DND-41 (cell line): ENCODE results near the gene SLIT1.
"Not testable (repeated sequence)": the region's sequence is repeated elsewhere in the genome, so short reads cannot be mapped to it uniquely, and the experiment has no call there.

Source experiments
- ATAC-seq: fragments of 200-7000 bp; cut with Tn5 transposase; 3 replicates; pipeline ENCODE4 v1.9.1; 2021; ENCODE audit warnings: low read depth; ENCODE audit not compliant: insufficient read depth
- DNase-seq: peaks from one replicate; pipeline ENCODE4 v3.0.0-alpha.2; 2020
- H2AFZ ChIP-seq: 2 replicates; pipeline ENCODE4 v1.6.0; 2012; ENCODE audit warnings: low read depth, low read length
- H3K27ac ChIP-seq: 2 replicates; pipeline ENCODE4 v1.5.1; 2012; ENCODE audit warnings: low read length, inconsistent platforms
- H3K27me3 ChIP-seq: fragments of 200-600 bp; sonication (generic); 2 replicates; pipeline ENCODE4 v1.6.0; 2012; ENCODE audit warnings: low read length, mild to moderate bottlenecking, inconsistent platforms; ENCODE audit not compliant: insufficient read depth, poor library complexity
- H3K36me3 ChIP-seq: 2 replicates; pipeline ENCODE4 v1.5.1; 2012; ENCODE audit warnings: low read length, inconsistent platforms; ENCODE audit not compliant: insufficient read depth
- H3K4me1 ChIP-seq: 2 replicates; pipeline ENCODE4 v1.5.1; 2012; ENCODE audit warnings: mild to moderate bottlenecking, low read length; ENCODE audit not compliant: insufficient read depth
- H3K4me2 ChIP-seq: 2 replicates; pipeline ENCODE4 v1.6.0; 2012; ENCODE audit warnings: mild to moderate bottlenecking, moderate library complexity, low read length, inconsistent platforms; ENCODE audit not compliant: insufficient read depth
- H3K4me3 ChIP-seq, 2 experiments: fragments of 200-600 bp in 1 of 2; shearing (Covaris generic) in 1 of 2; 2 replicates each; pipeline ENCODE4 v1.5.1; 2012 to 2016; ENCODE audit warnings: inconsistent platforms in 2 of 2, low read length in 2 of 2, mild to moderate bottlenecking in 2 of 2, low read depth in 1 of 2, moderate library complexity in 1 of 2
- H3K79me2 ChIP-seq: 2 replicates; pipeline ENCODE4 v1.6.0; 2012; ENCODE audit warnings: low read length, inconsistent platforms; ENCODE audit not compliant: insufficient read depth
- H3K9ac ChIP-seq: 2 replicates; pipeline ENCODE4 v1.6.0; 2012; ENCODE audit warnings: low read depth, mild to moderate bottlenecking, inconsistent platforms, low read length, moderate library complexity
- H3K9me3 ChIP-seq: 2 replicates; pipeline ENCODE4 v1.5.1; 2012; ENCODE audit warnings: low read length, moderate library complexity, mild to moderate bottlenecking, inconsistent platforms; ENCODE audit not compliant: insufficient read depth, severe bottlenecking
- H4K20me1 ChIP-seq: 2 replicates; pipeline ENCODE4 v1.6.0; 2012; ENCODE audit warnings: low read length; ENCODE audit not compliant: insufficient read depth
- EZH2 ChIP-seq: IDR thresholded peaks from 3 replicates; pipeline ENCODE4 v1.6.1; 2012; ENCODE audit warnings: borderline replicate concordance, low read depth, mild to moderate bottlenecking, moderate library complexity, low read length, inconsistent platforms; ENCODE audit not compliant: severe bottlenecking
- TF ChIP-seq, protein P1 (sequence below): IDR thresholded peaks from 2 replicates; pipeline ENCODE4 v1.5.1; 2012; ENCODE audit warnings: borderline replicate concordance, low read length, moderate library complexity, mild to moderate bottlenecking; ENCODE audit not compliant: poor library complexity, severe bottlenecking; ENCODE audit errors: extremely low read depth

SLIT1 gene

DNA sequence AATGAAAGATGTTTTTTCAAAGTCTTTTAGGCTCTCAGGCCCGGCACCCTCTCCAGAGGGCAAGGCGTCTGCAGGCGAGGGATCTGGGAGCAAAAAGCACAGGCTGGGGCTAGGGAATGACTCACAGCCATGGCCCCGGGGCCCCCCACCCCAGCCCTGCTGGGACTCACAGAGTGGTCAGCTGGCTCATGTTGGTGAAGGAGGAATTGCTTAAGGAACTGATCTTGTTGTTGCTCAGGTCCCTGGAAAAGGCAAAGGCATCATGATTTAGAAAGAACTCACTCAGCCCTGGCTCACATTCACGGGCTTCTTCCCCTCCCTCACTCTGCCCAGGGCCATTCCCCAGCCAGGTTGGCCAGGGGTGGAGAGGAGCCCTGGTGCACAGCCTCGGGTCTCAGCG lies 151.5 kb downstream of the SLIT1 start:
- Histone ChIP-seq H3K9me3 (no peaks in the 10 kb centered on the region), H3K27me3 (peaks cover 3% of the 10 kb centered on the region), H3K4me1 (no peaks in the 10 kb centered on the region), H3K36me3 (no peaks in the 10 kb centered on the region), H2AFZ (no peak overlapping the region), H3K27ac (no peak overlapping the region), H3K79me2 (no peaks in the 10 kb centered on the region), H3K9ac (no peak overlapping the region), H3K4me2 (no peak overlapping the region), H3K4me3 (no peak overlapping the region), H4K20me1 (no peaks in the 10 kb centered on the region)
- DNase-seq (no peak), ATAC-seq (no peak)
- TF ChIP-seq, protein P1, sequence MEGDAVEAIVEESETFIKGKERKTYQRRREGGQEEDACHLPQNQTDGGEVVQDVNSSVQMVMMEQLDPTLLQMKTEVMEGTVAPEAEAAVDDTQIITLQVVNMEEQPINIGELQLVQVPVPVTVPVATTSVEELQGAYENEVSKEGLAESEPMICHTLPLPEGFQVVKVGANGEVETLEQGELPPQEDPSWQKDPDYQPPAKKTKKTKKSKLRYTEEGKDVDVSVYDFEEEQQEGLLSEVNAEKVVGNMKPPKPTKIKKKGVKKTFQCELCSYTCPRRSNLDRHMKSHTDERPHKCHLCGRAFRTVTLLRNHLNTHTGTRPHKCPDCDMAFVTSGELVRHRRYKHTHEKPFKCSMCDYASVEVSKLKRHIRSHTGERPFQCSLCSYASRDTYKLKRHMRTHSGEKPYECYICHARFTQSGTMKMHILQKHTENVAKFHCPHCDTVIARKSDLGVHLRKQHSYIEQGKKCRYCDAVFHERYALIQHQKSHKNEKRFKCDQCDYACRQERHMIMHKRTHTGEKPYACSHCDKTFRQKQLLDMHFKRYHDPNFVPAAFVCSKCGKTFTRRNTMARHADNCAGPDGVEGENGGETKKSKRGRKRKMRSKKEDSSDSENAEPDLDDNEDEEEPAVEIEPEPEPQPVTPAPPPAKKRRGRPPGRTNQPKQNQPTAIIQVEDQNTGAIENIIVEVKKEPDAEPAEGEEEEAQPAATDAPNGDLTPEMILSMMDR: no peak

DNA sequence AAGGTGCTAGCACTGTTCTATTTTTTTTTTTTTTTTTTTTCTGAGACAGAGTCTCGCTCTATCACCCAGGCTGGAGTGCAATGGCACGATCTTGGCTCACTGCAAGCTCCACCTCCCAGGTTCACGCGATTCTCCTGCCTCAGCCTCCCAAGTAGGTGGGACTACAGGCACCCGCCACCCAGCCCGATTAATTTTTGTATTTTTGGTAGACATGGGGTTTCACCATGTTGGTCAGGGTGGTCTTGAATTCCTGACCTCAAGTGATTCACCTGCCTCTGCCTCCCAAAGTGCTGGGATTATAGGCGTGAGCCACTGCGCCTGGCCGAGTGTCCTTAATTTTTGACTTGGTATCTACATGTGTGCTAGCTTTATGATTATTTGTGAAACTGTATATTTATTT lies 151.9 kb downstream of the SLIT1 start:
- not testable (repeated sequence) for ATAC-seq, H3K4me2 ChIP-seq, H3K27me3 ChIP-seq, H3K4me3 ChIP-seq, DNase-seq, H3K79me2 ChIP-seq, H2AFZ ChIP-seq, H3K9ac ChIP-seq, H3K36me3 ChIP-seq, H4K20me1 ChIP-seq, H3K4me1 ChIP-seq, H3K9me3 ChIP-seq, H3K27ac ChIP-seq

DNA sequence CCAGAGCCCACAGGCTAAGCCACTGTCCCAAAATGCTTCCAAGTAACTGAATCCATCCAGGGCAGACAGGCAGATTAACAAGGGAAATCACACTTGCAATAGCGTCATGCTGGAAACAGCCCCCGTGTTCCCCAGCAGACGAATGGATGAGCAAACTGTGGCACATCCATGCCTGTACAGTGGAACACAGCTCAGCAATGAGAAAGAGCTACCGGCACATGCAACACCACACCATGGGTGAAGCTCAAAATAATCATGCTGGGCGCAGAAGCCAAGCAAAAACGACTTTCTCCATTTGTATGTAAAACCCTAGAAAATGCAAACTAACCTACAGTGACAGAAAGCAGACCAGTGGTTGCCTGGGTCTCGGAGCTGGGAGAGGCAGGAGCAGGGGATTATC lies 153.1 kb downstream of the SLIT1 start:
- H3K4me2 ChIP-seq: no peak overlapping the region
- H3K79me2 ChIP-seq: no peaks in the 10 kb centered on the region
- H3K4me3 ChIP-seq: no peak overlapping the region
- TF ChIP-seq, protein P1: no peak
- no peak for TF ChIP-seq EZH2
- no peaks in the 10 kb centered on the region for H3K36me3 ChIP-seq
- no peak overlapping the region for H3K9ac ChIP-seq
- no peaks in the 10 kb centered on the region for H3K4me1 ChIP-seq
- H3K27ac ChIP-seq: no peak overlapping the region
- ATAC-seq (no peak), DNase-seq (no peak)
- peaks cover 3% of the 10 kb centered on the region for H3K27me3 ChIP-seq
- no peak overlapping the region for H2AFZ ChIP-seq
- no peaks in the 10 kb centered on the region for H4K20me1 ChIP-seq
- no peaks in the 10 kb centered on the region for H3K9me3 ChIP-seq

DNA sequence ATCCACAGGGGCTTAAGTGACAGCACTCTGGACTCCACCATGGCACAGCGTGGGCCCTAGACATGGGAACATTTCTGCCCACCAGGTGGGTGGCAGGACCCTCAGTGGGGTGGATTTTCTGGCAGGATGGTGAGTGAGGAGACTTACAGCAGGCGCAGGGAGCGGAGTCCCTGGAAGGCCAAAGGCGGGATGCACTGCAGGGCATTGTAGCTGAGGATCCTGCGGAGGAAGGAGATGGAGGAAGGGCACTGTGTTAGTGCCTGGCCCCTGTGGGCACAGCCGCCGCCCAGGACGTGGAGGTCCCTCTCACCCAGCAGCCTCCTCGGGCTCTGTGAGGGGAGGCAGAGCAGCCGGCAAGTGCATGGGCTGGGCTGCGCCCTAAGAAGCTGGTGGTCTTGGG lies 154.3 kb downstream of the SLIT1 start:
- no peaks in the 10 kb centered on the region for H3K9me3 ChIP-seq
- no peak for ATAC-seq

More for the DNA sequence above, 154.3 kb downstream of the SLIT1 start:
- DNase-seq: no peak
- H3K36me3 ChIP-seq: no peaks in the 10 kb centered on the region
- no peak overlapping the region for H3K4me3 ChIP-seq
- H3K79me2 ChIP-seq: no peaks in the 10 kb centered on the region
- peaks cover 3% of the 10 kb centered on the region for H3K27me3 ChIP-seq
- H3K27ac ChIP-seq: no peak overlapping the region
- no peaks in the 10 kb centered on the region for H4K20me1 ChIP-seq
- no peak overlapping the region for H2AFZ ChIP-seq
- H3K4me1 ChIP-seq: no peaks in the 10 kb centered on the region
- H3K9ac ChIP-seq: no peak overlapping the region
- TF ChIP-seq EZH2: no peak
- TF ChIP-seq, protein P1: no peak
- H3K4me2 ChIP-seq: no peak overlapping the region
